Calu3 (cell line): ENCODE measurements around the gene CLCN7. TPM values are rescaled to one million over a fixed set of nuclear protein-coding genes. Genes with fewer than 3 reads are reported as not detected.

Experiments
- BruUV-seq: library from RNA; stranded (reverse); fragments of 400-500 nt; replicated peaks from 2 replicates; lab custom pipeline; 2021; lab: Mats Ljungman, UMichigan
- CTCF ChIA-PET: fragments of 300-600 bp; sonication (Branson Sonifier 250); formaldehyde crosslinking; loops from one replicate; lab custom pipeline; 2022; ENCODE audit warnings: antibody characterized with exemption; lab: Charles Lee
- DNase-seq: peaks from one replicate; pipeline ENCODE4 v3.0.0; 2022
- H3K27ac Mint-ChIP-seq: one replicate; pipeline ENCODE4 v1.8.0; 2022; ENCODE audit warnings: mixed read lengths; ENCODE audit not compliant: unreplicated experiment
- H3K27me3 Mint-ChIP-seq: one replicate; pipeline ENCODE4 v1.8.0; 2022; ENCODE audit warnings: mixed read lengths; ENCODE audit not compliant: unreplicated experiment
- H3K36me3 Mint-ChIP-seq: one replicate; pipeline ENCODE4 v1.8.0; 2022; ENCODE audit warnings: mild to moderate bottlenecking, moderate library complexity, mixed read lengths; ENCODE audit not compliant: insufficient read depth, unreplicated experiment
- H3K4me1 Mint-ChIP-seq: one replicate; pipeline ENCODE4 v1.8.0; 2022; ENCODE audit warnings: mild to moderate bottlenecking, low read depth, mixed read lengths; ENCODE audit not compliant: unreplicated experiment
- H3K4me3 Mint-ChIP-seq: one replicate; pipeline ENCODE4 v1.8.0; 2022; ENCODE audit warnings: mild to moderate bottlenecking, low read depth, moderate library complexity, mixed read lengths; ENCODE audit not compliant: unreplicated experiment
- H3K9me3 Mint-ChIP-seq: one replicate; pipeline ENCODE4 v1.8.0; 2022; ENCODE audit warnings: low read depth, mixed read lengths; ENCODE audit not compliant: unreplicated experiment
- intact Hi-C: fragments of 100-400 bp; cut with micrococcal nuclease; formaldehyde crosslinking; loops from one replicate; pipeline ENCODE4 v1.10.0; 2022; ENCODE audit not compliant: unreplicated experiment
- total RNA-seq: library from RNA; stranded (reverse); gene quantifications from 2 replicates; pipeline ENCODE4 v1.2.3, GENCODE V29; 2022
- TF ChIP-seq, protein P1 (sequence below): fragments of 200-600 bp; IDR thresholded peaks from one replicate; pipeline ENCODE4 v1.8.0; 2022; ENCODE audit warnings: antibody characterized with exemption; ENCODE audit not compliant: unreplicated experiment

CLCN7 gene
- total RNA-seq, 1 experiment from 2014 or later = 117 TPM

- H3K4me1 Mint-ChIP-seq = peaks cover 7% of the 10 kb centered on the region
- intact Hi-C loops = no loop called here
- H3K36me3 Mint-ChIP-seq = peaks cover 39% of the 10 kb centered on the region
- TF ChIP-seq, protein P1, sequence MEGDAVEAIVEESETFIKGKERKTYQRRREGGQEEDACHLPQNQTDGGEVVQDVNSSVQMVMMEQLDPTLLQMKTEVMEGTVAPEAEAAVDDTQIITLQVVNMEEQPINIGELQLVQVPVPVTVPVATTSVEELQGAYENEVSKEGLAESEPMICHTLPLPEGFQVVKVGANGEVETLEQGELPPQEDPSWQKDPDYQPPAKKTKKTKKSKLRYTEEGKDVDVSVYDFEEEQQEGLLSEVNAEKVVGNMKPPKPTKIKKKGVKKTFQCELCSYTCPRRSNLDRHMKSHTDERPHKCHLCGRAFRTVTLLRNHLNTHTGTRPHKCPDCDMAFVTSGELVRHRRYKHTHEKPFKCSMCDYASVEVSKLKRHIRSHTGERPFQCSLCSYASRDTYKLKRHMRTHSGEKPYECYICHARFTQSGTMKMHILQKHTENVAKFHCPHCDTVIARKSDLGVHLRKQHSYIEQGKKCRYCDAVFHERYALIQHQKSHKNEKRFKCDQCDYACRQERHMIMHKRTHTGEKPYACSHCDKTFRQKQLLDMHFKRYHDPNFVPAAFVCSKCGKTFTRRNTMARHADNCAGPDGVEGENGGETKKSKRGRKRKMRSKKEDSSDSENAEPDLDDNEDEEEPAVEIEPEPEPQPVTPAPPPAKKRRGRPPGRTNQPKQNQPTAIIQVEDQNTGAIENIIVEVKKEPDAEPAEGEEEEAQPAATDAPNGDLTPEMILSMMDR = no peak
- H3K9me3 Mint-ChIP-seq = no peaks in the 10 kb centered on the region
- CTCF ChIA-PET = no interaction called here
- no peak overlapping the region for H3K4me3 Mint-ChIP-seq
- no peak for DNase-seq
- BruUV-seq = no TSS peak
- no peaks in the 10 kb centered on the region for H3K27me3 Mint-ChIP-seq
- H3K27ac Mint-ChIP-seq = no peak overlapping the region
Observed at GRCh38 chr16:1495889-1496262, 21.0 kb upstream of the CLCN7 start.

DNA sequence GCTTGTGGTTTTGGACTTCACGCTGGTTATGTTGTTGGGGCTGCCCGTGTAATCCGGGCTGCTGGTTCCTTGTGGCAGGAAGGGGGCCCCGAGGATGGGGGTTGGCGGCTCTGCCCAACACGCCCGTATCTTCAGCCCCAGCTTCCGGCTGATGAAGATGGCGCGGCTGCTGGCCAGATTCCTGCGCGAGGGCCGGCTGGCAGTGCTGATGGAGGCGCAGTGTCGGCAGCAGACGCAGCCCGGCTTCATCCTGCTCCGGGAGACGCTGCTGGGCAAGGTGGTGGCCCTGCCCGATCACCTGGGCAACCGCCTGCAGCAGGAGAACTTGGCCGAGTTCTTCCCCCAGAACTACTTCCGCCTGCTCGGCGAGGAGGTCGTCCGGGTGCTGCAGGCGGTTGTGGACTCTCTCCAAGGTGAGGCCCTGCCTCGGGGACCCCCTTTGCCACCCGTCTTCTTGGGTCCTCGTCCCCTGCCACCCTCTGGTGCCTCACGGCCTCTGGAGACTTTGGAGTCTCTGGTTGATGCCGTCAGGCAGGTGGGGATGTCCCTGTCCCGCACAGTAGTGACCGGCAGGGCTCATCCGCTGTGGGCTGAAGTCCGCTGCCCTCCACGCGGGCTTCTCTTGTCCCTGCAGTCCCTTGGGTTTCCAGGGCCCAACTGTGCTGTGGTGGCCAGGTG is 20.5 kb upstream of the CLCN7 start:
- Mint-ChIP-seq H3K4me1 (peaks cover 7% of the 10 kb centered on the region), H3K27ac (no peak overlapping the region), H3K4me3 (no peak overlapping the region), H3K36me3 (peaks cover 39% of the 10 kb centered on the region), H3K27me3 (no peaks in the 10 kb centered on the region), H3K9me3 (no peaks in the 10 kb centered on the region)
- intact Hi-C loops = no loop called here
- BruUV-seq = no TSS peak
- TF ChIP-seq, protein P1 = no peak
- CTCF ChIA-PET = no interaction called here
- DNase-seq = no peak

- Mint-ChIP-seq H3K36me3 (peaks cover 39% of the 10 kb centered on the region), H3K4me1 (peaks cover 7% of the 10 kb centered on the region), H3K27ac (no peak overlapping the region), H3K27me3 (no peaks in the 10 kb centered on the region), H3K9me3 (no peaks in the 10 kb centered on the region), H3K4me3 (peak overlapping the region; percentile 85)
- DNase-seq = no peak
- CTCF ChIA-PET = interaction anchor here (0.6 kb wide), 1 partner anchor 1398 kb away, joined by 3 read pairs; no protein-coding TSS in a partner anchor
- TF ChIP-seq, protein P1 = no peak
- BruUV-seq = no TSS peak
- intact Hi-C loops = no loop called here
Observed at GRCh38 chr16:1494711-1495110, 19.9 kb upstream of the CLCN7 start.

DNA sequence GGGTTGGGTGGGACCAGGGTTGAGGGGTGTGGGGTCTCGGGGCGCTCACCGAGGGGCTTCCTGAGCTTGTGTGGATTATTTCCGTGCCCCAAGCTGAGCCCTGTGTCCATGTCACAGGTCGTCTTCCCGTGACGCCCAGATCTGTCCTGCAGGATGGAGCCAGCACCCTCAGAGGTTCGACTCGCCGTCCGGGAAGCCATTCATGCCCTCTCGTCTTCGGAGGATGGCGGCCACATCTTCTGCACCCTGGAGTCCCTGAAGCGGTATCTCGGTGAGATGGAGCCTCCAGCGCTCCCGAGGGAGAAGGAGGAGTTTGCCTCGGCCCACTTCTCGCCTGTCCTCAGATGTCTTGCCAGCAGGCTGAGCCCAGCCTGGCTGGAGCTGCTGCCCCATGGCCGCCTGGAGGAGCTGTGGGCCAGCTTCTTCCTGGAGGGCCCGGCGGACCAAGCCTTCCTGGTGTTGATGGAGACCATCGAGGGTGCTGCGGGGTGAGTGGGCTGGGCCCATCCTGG is 19.4 kb upstream of the CLCN7 start:
- BruUV-seq = no TSS peak
- Mint-ChIP-seq H3K27me3 (no peaks in the 10 kb centered on the region), H3K9me3 (no peaks in the 10 kb centered on the region), H3K36me3 (peaks cover 39% of the 10 kb centered on the region), H3K27ac (peak overlapping the region; percentile 69), H3K4me1 (peaks cover 7% of the 10 kb centered on the region), H3K4me3 (peak overlapping the region; percentile 85)
- no peak for DNase-seq
- intact Hi-C loops = no loop called here
- TF ChIP-seq, protein P1 = no peak
- CTCF ChIA-PET = interaction anchor here (0.6 kb wide), 1 partner anchor 1397 kb away, joined by 3 read pairs; no protein-coding TSS in a partner anchor
